GM19193 (cell line): Measurements from ENCODE around the gene SLCO6A1.

Experiments used
- POLR2A ChIP-seq: IDR thresholded peaks from 4 replicates; pipeline ENCODE4 v1.6.1; 2011; ENCODE audit not compliant: insufficient read depth, insufficient read length; ENCODE audit errors: extremely low read depth

Gene SLCO6A1

DNA sequence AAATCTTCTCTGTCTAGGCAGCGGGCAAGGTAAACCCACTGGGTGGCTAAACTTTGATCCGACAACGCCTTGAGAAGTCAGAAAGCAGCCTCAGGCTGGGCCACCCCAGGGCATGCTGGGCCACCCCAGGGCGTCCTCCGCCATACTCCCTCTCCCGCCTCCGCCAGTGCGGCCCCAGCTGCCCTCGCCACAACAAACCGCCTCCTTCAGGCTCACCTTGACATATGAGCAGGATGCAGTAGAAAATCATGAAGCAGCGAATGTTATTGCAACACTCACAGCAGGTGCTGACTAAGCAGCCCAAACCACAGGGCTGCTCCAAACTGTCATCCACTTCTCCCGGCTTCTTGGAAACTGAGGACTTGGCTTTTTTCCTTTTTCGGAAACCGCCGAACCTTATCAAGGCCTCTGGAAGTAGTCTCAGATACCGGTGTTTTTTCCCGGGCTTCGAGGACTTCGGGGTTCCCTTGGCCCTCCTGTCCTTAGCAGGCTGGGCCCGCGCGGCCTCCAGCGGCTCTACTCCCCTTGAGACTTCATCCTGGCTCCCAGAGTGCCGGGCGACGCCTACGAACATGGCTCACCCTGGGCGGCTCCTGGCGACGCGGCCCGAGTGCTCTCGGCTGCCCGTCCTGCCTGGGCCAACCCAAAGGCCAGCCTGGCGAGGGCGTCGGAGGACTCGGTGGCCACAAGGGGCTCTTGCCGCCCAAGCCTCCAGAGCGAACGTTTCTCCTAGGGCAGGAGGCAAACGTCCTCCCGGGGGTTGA, at the start of gene SLCO6A1:
TSS of gene SLCO6A1 (minus strand) at position 731 of the 764 bp plus-strand sequence. CDS start at position 574, 157 bp downstream.
- no peak for TF ChIP-seq POLR2A

DNA sequence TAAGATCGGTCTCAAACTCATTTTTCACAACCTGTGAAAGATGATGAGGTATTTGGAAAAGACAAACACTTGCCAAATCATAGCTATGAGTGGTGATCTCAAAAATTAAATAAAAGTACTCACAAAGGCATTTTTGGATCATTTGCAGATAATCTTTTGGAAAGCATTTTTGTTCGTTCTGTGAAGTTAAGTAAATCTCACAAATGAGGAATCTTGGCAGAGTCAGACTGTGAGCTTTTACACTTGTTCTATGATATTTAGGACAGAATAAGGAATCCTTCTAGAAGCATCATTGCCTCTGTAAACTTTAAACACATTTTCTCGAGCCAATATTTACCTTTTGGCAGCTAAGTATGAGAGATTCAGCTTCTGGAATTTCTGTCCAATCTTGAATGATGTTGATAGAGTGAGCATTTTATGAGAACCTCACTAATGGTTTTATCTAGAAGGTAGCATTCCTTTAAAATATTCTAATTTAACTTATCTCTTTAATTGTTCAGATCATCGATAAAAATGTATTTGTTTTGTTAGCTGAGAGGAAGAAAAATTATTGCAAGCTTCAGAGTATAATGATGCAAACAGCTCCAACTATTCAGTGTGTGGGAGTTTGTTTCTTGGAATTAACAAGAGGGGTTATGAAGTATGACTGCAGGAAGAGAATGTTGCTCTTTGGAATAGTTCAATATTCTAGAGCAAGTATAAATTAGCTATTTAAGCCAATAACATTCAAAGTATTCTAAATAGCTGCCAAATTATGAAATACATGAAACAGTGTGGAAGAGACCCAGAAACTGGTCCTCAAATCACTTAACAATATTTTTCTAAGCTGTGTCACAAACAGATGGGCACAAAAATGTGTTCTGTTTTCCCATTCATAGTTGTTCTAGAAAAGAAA, 48.6 kb upstream of the SLCO6A1 start:
- TF ChIP-seq POLR2A: no peak

- TF ChIP-seq POLR2A: no peak
These were observed 46.4 kb upstream of the SLCO6A1 start for GRCh38 chr5:102545175-102545574.

- TF ChIP-seq POLR2A: no peak
These were observed 43.3 kb upstream of the SLCO6A1 start for GRCh38 chr5:102542057-102542456.

DNA sequence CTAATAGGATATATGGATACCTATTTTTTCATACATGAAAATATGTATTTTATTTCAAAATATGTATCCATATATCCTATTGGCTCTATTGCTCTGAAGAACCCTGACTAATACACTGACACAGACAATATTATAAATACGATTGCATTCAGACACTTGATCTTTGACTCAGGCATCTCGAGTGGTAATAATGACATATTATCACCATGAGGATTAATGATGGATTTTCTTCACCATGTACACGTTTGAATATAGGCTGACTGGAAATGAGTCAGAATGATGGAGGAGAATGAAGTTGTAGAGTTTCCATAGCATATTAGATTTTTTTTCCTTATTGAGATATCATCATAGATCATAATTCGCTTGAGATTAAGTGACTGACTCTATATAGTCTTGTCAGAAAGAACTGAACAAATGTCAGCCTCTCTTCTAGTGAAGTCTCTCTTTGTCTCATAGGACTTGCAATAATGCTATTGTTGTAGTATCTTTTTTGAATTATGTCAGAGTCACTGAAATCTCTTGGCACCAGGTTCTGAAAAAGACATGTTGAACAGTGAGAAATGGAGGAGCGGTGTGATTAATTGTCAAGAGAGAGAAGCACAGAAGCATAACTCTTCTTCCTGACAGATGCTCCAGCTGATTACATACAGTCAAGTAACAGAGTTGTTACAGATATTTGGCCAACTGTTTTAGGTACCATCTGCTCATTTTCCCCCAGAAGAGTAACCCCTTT, 41.4 kb upstream of the SLCO6A1 start:
- TF ChIP-seq POLR2A: no peak

DNA sequence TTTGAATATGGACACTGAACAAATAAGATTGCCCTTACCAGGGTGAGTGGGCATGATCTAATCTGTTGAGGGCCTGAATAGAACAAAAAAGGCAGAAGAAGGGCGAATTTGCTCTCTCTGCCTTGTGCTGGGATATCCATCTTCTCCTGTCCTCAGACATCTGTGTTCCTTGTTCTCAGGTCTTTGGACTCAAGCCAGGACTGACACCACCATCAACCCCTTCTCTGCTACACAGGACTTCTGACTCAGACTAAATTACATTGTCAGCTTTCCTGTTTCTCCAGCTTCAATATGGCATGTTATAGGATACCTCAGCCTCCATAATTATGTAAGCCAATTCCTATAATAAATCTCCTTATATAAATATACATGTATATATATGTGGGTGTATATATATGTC, 40.8 kb upstream of the SLCO6A1 start:
- no peak for TF ChIP-seq POLR2A

- TF ChIP-seq POLR2A: no peak
These were observed 38.2 kb upstream of the SLCO6A1 start for GRCh38 chr5:102537011-102537410.

GRCh38 chr5:102536323-102536928, 37.6 kb upstream of the SLCO6A1 start:
- TF ChIP-seq POLR2A: no peak

DNA sequence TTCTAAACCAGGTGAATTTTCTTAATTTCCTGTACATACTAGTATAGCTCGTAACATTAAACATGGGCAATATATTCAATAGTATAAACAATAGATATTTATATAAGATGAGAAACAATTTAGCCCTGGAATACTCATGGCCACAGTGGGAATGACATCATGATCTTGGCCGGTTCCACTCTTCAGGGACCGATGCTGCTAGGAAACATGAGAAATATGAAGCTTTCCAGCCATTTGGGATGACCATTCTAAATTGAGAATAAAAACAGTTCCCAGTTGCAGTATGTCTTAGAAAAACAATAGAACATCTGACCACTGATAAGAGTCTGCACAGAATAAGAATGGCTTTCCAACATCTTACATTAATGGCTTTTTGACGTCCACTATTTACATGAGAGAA, 33.3 kb upstream of the SLCO6A1 start:
- TF ChIP-seq POLR2A: no peak

GRCh38 chr5:102531506-102531905, 32.7 kb upstream of the SLCO6A1 start:
- TF ChIP-seq POLR2A: no peak

DNA sequence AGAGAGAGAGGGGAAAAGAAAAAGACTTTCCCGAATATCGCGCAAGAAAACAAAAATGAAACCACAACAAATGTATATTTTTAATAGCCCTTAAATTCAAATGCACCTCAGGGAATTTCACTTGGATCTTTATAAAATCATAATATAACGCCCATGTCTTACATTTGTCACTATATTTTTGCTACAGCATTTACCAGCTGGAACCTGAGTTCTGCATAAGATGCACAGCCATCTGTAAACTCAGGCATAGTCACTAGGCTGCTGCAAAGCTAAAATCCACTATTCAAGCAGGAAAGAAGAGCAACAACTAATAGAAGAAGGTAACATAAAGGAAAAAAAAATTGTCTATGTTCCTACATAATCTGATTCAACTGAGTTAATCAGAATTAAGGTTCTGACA, 30.6 kb upstream of the SLCO6A1 start:
- TF ChIP-seq POLR2A: no peak

- no peak for TF ChIP-seq POLR2A
These were observed 30.2 kb upstream of the SLCO6A1 start for GRCh38 chr5:102529031-102529430.

- no peak for TF ChIP-seq POLR2A
These were observed 29.8 kb upstream of the SLCO6A1 start for GRCh38 chr5:102528600-102528999.

DNA sequence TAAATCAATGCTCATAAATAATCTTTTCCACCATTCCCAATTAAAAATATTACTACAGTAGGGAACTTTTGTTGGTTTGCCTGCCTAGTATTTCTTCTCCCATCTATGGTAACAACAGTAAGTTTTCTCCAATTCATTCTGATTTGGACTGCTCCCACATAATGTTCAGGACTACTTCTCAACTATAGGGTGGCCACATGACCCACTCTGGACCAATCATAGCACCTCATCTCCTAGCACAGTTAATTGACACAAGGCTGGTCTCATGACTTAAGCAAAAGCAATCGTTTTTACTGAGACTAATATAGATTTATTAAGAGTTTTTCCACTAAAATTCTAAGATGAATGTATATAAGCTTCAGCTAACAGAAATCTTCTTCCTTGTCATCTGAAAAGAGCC, 28.7 kb upstream of the SLCO6A1 start:
- TF ChIP-seq POLR2A: no peak
